ELF-1 (cell line): Measurements from ENCODE around the gene ARHGAP36.

Source experiments
- DNase-seq: peaks from one replicate; pipeline ENCODE4 v3.0.0-alpha.2; 2016; ENCODE audit warnings: low read depth, low spot score

ARHGAP36 gene

GRCh38 chrX:131068945-131069719, 11.0 kb downstream of the ARHGAP36 start:
- DNase-seq: peak; percentile 94

- DNase-seq: peak; percentile 41
These were observed 14.9 kb downstream of the ARHGAP36 start for GRCh38 chrX:131072871-131073571.

GRCh38 chrX:131073607-131074006, 15.5 kb downstream of the ARHGAP36 start:
- DNase-seq: no peak

DNA sequence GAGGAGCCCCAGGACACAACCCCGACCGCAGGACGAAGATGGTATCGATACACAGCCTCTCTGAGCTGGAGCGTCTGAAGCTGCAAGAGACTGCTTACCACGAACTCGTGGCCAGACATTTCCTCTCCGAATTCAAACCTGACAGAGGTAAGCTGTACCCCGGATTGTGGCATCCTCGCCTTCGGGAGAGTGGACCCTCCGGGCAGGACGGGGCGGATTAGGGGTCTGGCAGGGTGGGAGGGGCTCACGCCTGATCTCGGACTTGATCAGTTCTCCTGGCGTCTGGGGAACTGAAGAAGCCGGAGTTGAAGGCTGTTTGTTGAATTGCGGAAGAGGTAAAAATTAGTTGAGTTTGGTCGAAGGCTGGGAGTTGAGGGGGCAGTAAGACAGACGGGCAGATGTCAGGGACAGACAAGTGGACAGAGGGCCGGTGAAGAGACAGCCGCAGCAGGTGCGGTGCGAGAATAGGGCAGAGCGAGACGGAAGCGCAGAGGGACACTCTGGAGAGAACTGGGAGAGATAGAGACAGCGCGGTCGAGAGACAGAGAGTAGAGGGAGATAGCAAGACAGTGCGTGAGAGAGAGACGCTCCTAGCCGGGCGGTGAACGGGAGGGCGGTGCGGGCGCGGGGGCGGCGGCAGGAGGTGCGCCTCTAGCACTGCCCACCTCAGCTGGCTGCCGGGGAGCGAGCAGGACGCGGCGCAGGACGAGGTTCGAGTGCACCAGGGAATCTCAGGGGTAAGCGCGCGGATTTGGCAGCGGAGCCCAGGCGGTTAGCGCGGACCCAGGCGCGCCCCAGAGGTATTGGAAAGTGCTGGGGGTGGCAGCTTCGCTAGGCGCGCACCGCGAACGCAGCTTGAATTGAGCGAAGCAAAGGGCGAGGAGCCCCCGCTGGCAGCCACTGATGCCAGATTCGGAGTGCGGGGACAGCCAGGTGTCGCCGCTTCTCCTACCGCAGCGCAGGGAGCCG, 23.9 kb downstream of the ARHGAP36 start:
- DNase-seq: peak; percentile 43

- DNase-seq: peak; percentile 68
These were observed 25.5 kb downstream of the ARHGAP36 start for GRCh38 chrX:131083510-131084142.

DNA sequence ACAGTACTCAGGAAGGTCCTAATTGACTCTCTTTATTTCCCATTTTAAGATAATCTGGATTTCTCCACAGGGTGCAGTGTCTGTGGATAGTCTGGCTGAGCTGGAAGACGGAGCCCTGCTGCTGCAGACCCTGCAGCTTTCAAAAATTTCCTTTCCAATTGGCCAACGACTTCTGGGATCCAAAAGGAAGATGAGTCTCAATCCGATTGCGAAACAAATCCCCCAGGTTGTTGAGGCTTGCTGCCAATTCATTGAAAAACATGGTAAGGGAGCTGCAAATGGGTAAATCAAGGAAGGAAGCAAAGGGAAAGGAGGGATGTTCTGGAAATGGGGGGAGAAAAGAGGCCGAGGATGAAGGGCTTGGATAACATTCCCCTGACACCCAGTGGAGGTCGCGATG, 26.0 kb downstream of the ARHGAP36 start:
- DNase-seq: no peak

GRCh38 chrX:131136776-131137175, 78.6 kb downstream of the ARHGAP36 start:
- DNase-seq: no peak

- no peak for DNase-seq
These were observed 80.9 kb downstream of the ARHGAP36 start for GRCh38 chrX:131139072-131139471.
